Forelimb muscle (tissue), 1 donor: Measurements from ENCODE around the gene SEMA5A. TPM values are rescaled to one million over a fixed set of nuclear protein-coding genes. Genes with fewer than 3 reads are reported as not detected.

Source experiments
- DNase-seq: peaks from one replicate; pipeline ENCODE4 v3.0.0-alpha.2; 2013; ENCODE audit warnings: low read depth
- polyA plus RNA-seq: library from polyadenylated mRNA; unstranded; fragments of 120-200 nt; gene quantifications from one replicate; pipeline ENCODE4 v1.2.1, GENCODE V29; 2013; ENCODE audit not compliant: insufficient read length

SEMA5A gene
- polyA plus RNA-seq, 1 donor, result 27.1 TPM

DNA sequence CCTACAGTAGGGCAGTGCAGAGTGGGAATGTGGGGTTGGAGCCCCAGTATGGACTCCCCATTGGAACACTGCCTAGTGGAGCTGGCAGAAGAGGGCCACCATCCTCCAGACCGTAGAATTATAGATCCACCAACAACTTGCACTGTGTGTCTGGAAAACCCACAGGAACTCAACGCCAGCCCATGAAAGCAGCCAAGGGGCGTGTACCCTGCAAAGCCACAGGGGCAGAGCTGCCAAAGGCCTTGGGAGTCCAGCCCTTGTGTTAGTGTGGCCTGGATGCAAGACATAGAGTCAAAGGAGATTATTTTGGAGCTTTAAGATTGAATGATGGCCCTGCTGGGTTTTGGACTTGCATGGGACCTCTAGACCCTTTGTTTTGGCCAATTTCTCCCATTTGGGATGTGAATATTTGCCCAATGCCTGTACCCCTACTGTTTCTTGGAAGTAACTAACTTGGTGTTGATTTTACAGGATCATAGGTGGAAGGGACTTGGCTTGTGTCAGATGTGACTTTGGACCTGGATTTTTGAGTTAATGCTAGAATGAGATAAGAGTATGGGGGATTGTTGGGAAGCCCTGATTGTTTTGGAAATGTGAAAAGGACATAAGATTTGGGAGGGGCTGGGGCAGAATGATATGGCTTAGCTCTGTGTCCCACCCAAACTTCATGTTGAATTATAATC lies 266.8 kb downstream of the SEMA5A start:
- no peak for DNase-seq

DNA sequence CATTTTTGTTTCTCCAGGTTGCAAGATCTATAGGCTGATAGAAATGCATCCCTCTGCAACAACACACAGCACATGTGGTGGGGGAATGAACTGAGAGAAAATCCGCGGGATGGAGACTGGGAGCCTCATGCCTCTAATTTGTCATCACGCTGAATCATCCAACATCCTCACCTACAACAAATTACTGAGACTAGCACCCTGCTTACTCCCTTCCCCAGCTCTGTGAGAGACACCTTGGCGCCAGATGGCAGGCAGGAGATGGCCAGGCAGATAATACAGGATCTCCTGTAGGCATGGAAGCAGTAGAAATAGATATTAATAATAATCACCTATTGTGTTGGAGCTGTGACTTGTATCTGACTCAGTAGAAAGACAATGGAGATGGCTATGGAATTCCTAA lies 276.9 kb downstream of the SEMA5A start:
- no peak for DNase-seq

DNA sequence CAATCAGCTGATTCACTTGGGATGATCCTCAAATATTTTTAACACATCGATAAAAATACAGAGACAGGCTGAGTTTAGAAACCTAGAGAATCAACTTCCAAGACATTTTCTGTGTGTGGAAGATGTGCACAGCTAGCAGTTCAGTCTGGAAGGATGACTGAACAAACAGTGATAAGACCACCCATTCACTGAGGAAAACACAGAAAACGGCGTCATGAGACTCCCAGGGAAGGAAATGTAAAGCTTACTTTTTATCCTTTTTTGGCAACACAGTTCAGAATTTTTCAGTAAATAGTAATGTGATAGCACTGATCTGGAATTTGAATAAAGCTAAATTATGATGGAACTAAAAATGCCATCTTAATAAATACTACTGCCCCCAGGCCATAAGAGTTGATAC lies 277.6 kb downstream of the SEMA5A start:
- DNase-seq, result no peak

DNA sequence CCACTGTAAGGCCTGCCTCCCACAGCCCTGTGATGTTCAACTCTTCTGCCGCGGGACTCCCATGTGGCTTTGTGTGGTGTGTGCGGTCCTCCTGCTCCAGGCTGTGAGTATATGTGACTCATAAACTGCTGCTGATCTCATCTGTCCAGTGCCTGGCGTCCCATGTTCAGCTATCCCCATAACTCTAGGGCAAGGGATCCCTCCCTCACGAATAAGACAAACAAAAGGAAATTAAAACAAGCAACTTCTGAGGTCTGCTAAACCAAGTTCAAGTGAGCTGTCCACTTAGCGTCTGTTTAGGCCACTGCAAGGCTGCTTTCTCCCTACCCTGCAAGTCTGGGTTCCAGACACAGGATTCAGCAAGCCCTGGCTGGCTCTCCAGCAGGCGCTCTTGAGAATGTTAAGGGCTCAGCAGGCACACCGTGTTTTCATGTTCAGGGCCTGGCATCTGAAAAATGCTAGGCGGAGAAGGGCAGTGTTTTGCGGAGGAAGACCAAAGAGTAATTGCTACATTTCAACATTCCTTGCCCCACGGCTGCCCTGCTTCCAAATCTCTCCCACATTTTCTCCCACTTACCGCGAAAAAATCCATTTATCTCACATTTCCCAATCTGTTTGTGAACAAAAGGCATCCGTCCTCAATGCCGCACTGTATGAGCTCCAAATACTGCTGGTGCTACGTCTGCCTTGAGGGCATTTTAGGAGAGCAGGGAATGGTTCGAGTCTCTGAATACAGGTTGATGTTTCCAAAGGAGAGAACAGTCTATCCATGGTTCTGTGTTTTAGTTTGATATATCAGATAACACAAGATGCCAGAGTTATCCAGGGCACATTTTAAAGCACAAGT lies 280.2 kb downstream of the SEMA5A start:
- no peak for DNase-seq

DNA sequence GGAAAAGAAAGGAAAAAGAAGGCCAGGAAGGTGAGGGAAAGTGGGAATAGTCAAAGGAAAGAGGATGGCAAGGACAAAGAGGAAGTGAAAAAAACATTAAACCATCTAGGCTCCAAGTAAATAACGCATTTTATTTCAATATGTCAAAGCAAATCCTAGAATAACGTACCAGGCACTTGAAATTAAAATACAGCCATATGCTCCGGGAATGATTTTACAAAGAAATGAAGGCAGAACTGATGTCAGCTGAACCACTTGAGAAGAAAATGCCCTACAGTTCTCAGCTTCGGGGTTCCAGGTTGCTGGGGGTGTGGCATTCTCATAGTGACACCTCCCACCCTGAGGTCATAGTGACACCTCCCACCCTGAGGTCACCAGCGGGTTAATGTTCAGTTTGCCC lies 281.6 kb downstream of the SEMA5A start:
- no peak for DNase-seq

DNA sequence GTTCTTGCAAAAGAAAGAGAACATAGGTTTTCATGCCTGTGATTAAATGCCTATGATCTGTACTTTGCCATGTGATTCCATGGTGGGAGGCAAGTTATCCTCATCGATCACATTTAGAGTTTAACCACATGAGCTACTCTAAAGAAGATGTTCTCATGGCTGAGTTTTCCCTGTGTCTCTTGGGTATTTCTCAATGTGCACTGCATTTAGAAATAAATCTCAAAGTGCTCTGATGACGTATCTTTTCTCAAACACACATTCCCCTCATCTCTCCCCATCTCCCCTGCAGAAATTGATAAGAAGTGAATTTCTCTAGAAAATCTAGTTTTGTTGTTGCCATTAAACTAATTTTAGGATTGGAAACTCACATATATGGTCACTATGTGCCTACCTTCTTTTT lies 282.2 kb downstream of the SEMA5A start:
- DNase-seq, result no peak

DNA sequence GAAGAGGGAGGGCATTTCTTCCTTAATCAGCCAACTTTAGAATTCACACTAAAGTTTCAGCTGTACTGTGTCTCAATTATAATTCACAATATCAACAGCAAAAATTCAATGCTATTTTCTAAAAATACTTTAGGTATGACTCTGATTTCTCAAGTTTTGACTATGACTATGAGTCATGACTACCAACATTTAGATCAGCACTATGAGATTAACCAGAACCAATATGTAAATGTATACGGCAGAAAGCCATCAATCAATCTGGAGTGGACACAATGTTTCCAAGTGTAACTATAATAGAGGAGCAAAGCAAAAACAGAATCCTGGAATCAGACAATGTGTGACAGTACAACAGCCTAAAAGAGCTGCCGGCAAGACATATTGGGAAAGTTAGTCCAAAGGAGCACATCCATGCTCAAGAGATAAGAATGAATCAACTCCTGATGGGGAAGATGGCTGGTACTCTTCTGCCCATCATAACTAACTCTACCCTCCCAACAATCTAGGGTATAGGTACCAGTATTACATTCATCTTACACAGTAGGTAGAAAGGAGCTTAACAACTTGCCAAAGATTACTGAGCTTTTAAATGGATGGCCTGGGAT lies 294.4 kb downstream of the SEMA5A start:
- DNase-seq, result no peak

DNA sequence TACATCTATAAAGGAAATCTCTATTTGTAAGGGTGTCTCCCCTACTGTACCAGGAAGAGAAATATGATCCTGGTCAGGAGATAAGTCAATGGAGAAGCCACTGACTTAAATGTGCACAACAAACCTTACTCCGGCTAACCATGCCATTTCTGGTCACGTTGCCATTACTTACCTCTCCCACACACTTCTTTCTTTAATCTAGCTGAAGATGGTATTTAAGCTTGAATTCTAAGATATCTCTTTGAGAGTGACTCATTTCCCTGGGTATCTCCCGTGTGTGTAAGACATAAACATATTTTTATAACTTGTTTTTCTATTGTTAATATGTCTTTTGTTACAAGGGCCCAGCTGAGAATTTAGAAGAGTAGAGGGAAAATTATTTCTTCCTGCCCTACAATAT lies 296.6 kb downstream of the SEMA5A start:
- DNase-seq, result no peak

DNA sequence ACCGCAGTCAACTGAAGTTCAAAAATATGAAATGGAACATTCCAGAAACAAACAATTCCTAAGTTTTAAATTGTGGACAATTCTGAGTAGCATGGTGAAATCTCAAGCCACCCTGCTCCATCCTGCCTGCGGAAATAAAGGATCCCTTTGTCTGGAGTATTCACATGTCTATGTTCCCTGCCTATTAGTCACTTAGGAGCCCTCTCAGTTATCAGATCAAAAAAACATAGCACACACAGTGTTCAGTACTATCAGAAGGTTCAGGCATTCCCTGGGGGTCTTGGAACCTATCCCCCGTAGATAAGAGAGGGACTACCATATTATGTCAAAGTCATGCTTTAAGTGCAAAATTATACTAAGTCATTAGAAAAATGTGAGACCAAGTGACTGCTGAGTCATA lies 300.8 kb downstream of the SEMA5A start:
- no peak for DNase-seq

DNA sequence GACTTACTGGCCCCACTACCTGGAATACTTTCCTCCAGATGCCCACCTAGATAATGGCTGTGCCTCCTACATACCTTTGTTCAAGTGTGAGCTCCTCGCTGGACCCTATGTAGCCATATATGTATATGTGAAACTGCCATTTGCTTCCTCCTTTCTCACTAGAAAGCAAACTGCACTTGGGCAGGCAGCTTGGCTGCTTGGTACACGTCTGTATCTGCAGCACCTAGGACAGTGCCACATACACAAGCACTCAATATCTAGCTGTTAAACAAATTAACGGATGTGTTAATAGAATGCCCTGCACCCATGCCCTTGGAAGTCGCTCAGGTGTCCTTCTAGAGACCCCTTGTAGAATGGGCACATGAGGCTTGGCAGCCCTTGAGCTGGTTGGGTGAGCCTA lies 301.5 kb downstream of the SEMA5A start:
- no peak for DNase-seq

DNA sequence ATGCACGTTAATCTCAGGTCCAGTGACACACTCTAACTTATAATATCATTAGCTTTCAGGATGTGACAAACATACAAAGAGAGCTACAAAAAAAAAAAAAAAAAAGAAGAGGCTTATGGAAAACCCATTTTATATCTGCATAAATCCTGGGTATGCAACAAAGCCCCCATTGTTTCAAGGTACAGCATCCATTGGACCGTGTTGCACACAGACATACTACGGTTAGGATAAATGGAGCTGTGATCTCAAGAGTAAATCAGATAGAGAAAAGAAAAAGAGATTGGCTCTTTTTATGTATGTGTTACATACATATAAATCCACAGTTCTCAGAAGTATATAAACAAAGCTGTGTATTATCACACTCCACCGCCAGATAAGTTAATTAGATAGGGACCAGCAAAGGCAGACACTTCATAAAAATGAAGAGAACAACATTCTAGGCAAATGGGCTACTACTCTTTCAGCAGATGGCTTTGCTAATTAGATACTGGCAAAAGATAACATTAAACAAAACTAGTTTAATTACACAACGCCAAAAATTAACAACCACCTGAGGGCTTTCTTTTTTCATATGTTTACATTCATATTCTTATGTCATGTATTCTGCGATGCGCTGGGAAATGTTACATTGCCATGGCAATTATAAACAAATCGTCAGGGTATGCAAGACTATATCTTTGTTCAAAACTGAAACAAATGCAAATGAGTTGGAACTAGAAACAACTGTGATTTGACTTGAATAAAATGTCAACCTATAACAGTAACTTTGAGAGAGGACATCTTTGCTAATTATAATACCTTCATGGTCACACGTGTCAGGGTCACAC lies 304.2 kb downstream of the SEMA5A start:
- DNase-seq, result no peak

DNA sequence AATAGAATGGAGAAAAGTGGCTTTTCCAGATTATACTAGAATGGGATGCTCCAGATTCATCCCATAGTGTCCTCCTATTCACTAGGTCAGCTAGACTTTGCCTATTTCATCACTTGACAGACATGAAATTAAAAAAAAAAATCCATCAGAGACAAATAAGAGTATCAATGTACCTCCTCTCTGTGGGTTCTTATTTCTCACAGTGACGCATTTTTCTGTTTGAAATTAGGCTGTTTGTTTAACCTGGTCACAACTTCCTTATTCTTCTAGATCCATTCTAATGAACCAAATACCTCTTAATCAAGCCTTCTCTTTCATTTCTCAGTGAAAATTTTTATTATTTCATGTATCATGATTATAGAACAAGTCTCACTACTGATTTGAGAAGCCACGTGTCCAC lies 305.4 kb downstream of the SEMA5A start:
- no peak for DNase-seq

DNA sequence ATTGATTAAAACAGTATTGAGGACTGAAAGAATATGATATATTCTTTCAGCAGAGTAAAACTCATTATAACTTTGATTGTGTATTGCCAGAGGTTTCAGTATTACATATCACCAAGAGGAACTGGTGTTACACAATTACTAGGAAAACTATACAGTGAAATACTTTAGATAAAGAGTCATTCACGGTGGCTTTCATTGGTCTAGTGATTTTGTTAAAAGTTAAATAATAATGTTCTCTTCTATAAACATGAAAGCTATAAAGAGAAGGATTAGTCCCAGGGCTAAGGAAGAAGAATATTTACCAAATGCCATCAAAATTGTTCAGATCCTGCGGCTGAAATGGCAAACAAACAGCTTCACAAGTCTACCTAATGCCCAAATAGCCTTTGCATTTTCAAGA lies 306.2 kb downstream of the SEMA5A start:
- DNase-seq, result no peak

DNA sequence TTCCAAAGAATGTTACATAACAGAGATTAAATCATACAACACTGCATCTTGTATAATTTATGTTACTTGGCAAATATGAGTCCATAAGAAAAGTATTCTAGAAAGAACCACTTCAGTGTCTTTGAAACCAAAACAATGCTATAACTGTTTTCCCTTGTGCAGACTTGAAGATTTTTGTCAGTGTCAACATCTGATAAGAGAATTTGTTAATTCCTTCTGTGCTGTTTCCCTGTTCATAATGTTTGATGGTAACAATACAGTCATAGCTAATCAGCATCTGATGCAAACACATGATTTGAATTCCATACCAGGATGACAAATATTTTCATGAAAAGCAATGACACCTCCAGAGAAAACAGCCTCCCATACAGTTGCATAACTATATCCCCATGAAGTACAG lies 306.8 kb downstream of the SEMA5A start:
- no peak for DNase-seq

DNA sequence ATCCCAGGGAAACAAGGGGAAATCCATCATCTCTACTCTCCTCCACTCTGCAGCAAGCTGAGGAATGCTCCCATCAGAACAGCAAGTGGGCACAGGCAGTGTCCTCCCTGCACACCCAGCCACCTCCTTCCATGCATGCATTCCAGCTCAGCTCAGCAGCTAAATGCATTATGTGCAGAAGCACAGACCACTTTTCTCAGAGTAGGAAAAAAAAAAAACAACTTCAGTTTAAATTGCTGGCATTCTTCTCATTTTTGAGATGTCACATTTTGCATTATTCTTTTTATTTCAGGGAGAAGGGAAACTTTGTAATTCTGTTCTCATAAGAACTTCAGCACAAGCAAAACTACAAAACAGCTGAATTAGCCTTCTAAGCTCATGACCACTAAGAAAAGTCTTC lies 312.2 kb downstream of the SEMA5A start:
- no peak for DNase-seq

DNA sequence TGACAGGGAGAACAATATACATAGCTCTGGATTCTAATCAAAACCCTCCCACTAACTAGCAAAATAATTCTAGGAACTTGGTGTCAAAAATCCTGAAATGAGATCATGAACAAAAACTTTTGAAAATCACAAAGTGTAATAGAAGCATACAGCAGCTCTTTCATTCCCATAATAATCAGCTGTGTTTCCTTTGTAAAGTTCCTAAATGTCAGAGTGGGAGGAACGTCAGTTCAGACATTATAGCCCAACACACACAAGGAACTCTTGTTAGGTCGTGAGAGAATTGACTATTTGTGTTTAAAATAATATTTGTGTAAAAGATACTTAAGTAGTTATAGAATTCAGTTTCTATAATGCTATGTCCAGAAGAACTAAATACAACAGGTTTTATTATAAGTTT lies 312.8 kb downstream of the SEMA5A start:
- DNase-seq, result no peak

DNA sequence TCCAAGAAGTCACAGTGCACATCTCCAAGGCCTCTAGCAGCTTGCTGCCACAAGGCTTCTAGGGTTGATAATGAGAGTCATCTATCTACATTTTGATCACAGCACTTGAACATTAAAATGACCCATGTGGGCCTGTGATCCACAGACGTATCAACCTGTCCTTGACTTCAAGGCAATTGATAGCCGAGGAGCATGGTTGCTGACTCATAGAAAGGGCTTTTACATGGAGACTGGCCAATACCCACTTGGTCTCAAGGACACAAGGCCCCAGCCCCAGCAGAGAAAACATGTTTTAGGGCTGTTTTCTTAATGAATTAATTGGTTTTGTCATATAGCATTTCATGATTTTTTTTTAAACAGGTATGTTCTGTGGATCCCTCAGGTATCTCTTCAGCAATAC lies 314.0 kb downstream of the SEMA5A start:
- no peak for DNase-seq

DNA sequence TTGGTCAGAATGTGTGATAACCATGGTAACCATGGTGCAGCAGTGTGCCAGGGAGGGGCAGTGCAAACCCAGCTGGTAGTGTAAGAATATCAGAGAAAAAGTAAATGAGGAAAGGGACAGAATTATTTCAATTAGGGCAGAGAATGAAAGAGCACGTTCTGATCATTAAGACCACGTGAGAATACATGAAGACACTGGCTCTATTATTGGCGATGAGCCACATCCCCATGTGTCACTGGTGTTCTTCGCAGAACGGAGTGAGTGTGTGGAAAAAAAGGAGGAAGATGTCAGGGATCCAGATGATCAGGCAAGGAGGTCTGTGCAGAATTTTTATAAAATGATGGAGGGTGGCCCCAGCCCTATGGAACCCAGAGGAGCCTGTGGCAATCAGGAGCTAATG lies 315.5 kb downstream of the SEMA5A start:
- no peak for DNase-seq

DNA sequence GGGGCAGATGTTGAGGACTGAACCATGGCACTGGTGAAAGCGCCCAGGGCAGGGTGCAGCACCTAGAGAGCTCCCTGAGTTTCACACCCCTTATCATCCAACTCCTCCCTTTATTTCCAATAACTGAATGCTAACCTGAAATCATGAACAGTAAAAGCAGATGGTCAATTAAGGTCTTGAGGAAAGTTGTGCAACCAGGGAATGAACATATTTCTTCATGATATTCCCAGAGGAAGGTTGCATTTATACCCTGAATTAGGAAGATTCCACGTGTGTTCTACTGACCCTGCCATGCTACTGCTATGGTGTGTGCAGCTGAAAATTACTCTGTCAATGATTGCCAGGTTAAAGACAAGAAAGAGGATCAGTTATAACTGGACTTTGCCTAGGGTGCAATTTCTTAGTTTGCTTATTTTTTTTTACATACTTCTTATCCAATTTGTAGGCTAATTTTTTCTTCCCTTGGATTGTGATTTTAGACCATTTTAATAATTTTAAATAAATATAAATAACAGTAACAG lies 319.8 kb downstream of the SEMA5A start:
- no peak for DNase-seq

DNA sequence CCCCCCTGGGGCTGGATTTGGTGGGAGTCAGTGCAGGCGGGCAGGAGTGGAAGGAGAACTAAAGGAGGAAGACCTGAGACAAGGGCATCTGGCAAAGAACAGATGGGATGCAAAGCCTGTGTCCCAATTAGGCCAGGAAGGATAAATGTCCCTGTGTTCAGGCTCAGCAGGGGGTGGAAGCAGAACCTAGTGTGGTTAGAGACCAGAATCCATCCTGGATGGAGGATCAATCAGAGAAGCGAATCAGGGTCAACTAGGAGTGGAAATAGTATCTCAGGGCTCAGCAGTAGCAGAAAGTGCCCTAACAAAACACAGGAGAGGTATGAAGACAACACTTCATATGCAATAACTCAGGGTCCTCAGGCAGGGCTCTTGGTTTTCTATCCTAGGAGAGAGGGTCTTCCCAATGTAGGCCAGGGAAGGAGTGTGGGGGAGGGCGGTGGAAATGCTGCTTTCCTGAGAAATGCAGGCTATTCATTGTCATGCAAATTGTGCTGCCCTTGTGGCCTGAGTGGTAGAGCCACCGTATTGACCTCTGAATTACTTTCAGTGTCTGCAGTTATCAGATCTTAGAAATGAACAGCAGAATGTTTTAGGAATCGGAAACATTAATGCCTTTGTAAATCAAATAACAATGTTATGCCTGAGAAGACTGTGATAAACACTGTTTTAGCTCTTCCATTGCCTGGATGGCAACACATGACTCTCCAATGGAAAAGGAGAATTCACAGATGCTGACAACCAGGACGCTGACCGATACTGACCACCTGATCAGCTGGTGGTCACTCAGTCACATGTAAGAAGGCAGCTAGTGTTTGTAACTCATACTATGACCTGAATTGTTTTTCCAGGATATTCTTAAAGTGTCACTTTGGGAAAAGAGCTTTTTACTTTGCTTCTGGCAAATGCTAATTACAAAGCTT lies 323.6 kb downstream of the SEMA5A start:
- DNase-seq, result no peak

DNA sequence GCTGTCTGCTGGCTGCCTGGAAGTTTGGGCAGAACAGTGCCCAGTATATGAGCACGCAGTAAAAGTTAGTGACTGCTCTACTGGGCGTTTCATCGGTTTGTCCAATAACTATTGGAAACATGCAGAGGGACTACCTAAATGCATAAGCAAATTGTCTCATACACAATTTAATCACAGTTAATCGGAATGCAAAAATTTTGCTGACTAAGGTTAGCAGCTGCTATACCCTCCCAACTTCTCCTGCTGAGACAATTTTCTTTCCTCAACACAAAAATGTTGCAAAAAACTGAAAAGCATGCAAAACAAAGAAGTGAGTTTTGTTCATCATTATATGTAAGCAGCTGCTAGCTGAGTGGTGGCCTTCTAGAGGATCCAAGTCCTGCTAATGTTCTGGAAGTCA lies 327.5 kb downstream of the SEMA5A start:
- no peak for DNase-seq
